HepG2 (cell line): ENCODE results near the gene PMS1. TPM values are rescaled to one million over a fixed set of nuclear protein-coding genes. Genes with fewer than 3 reads are reported as not detected.
A peak's percentile ranks its signal among the peaks of the same experiment; 100 is the strongest.

ENCODE experiments used
- AKNA ChIP-seq: sonication (generic); formaldehyde crosslinking; IDR thresholded peaks from 2 replicates; pipeline ENCODE4 v1.4.0; 2020; ENCODE audit warnings: missing genetic modification reagents, borderline replicate concordance
- ARHGAP35 ChIP-seq: sonication (generic); formaldehyde crosslinking; IDR thresholded peaks from 2 replicates; pipeline ENCODE4 v1.9.0; 2022; ENCODE audit warnings: mild to moderate bottlenecking, inconsistent platforms, moderate library complexity, missing genetic modification reagents, borderline replicate concordance
- CREB3 ChIP-seq: sonication (generic); formaldehyde crosslinking; IDR thresholded peaks from 2 replicates; pipeline ENCODE4 v1.5.0; 2020; ENCODE audit warnings: missing genetic modification reagents
- NFE2L2 ChIP-seq: fragments of 150-350 bp; IDR thresholded peaks from 2 replicates; pipeline ENCODE4 v1.6.1; 2014; ENCODE audit warnings: low read length
- SOX5 ChIP-seq: IDR thresholded peaks from 2 replicates; pipeline ENCODE4 v1.6.1; 2016; ENCODE audit warnings: borderline replicate concordance
- SRSF1 ChIP-seq: fragments of 200-400 bp; formaldehyde crosslinking; optimal IDR thresholded peaks from 2 replicates; pipeline ENCODE3; 2017; ENCODE audit warnings: mild to moderate bottlenecking, low read depth, low read length, moderate library complexity
- U2AF1 ChIP-seq: fragments of 200-400 bp; formaldehyde crosslinking; optimal IDR thresholded peaks from 2 replicates; pipeline ENCODE3; 2017; ENCODE audit warnings: mild to moderate bottlenecking, low read depth, low read length
- ZNF264 ChIP-seq: sonication (generic); formaldehyde crosslinking; IDR thresholded peaks from 2 replicates; pipeline ENCODE4 v1.4.0; 2020; ENCODE audit warnings: missing genetic modification reagents
- ZNF337 ChIP-seq: sonication (generic); formaldehyde crosslinking; IDR thresholded peaks from 2 replicates; pipeline ENCODE4 v1.5.1; 2020; ENCODE audit warnings: missing genetic modification reagents, low read depth, mild to moderate bottlenecking, borderline replicate concordance
- ZNF639 ChIP-seq: conservative IDR thresholded peaks from 2 replicates; pipeline ENCODE4 v1.6.1; 2018; ENCODE audit warnings: missing genetic modification reagents
- polyA plus RNA-seq, 8 experiments: library from polyadenylated mRNA; depleted of rRNA in 3 of 8; stranded (reverse) in 7 of 8; unstranded in 1 of 8; fragments of >200 nt; fragmentation: Illumina TruSeq in 4 of 8; extraction: Trizol in 4 of 8; gene quantifications; 2 replicates each; pipeline versions ENCODE4 v1.2.1 to v1.2.3, GENCODE V29; 2011 to 2016; ENCODE audit warnings: low read depth in 4 of 8, missing spikeins in 1 of 8, mixed read lengths in 1 of 8; ENCODE audit not compliant: insufficient read depth in 1 of 8
- total RNA-seq, 5 experiments: library from RNA; depleted of rRNA; stranded (reverse); fragments of >200 nt; fragmentation: Illumina TruSeq; extraction: Trizol; gene quantifications; 2 replicates each; pipeline ENCODE4 v1.2.3, GENCODE V29; 2016; ENCODE audit warnings: low read depth in 1 of 5
- TF ChIP-seq, protein P1 (sequence below), 2 experiments: sonication (generic) in 1 of 2; formaldehyde crosslinking in 1 of 2; IDR thresholded peaks; 2 replicates each; pipeline versions ENCODE4 v1.6.1 to v1.9.0; 2014 to 2022; ENCODE audit warnings: antibody characterized with exemption in 1 of 2, borderline replicate concordance in 1 of 2, inconsistent platforms in 1 of 2, low read depth in 1 of 2, missing genetic modification reagents in 1 of 2
- TF ChIP-seq, protein P2 (sequence below): IDR thresholded peaks from 2 replicates; pipeline ENCODE4 v1.6.1; 2016; ENCODE audit warnings: control low read depth
- TF ChIP-seq, protein P3 (sequence below): sonication (generic); formaldehyde crosslinking; IDR thresholded peaks from 2 replicates; pipeline ENCODE4 v1.5.1; 2020; ENCODE audit warnings: missing genetic modification reagents, mild to moderate bottlenecking, borderline replicate concordance

The PMS1 gene
- total and polyA plus RNA-seq, 2 of the 13 experiments (the other 11 are each of a cell fraction or from before 2014, with no cell fraction given) = 14.6 to 39.9 TPM

DNA sequence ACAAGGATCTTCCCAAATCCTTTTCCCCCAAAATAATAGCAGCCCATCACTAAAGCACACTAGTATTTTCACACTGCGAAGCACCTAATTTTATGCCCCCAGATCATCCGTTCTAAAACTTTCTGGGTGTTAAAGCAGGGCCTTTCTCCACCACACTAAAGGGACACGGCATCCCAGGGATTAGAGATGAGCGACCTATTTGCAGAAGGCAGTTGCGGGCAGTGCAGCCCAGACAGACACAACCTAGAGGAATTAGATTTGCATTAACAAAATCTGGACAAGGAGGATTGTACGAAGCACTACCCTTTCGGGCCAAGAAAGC lies 22.1 kb upstream of the PMS1 start (continued):
- TF ChIP-seq, protein P1, sequence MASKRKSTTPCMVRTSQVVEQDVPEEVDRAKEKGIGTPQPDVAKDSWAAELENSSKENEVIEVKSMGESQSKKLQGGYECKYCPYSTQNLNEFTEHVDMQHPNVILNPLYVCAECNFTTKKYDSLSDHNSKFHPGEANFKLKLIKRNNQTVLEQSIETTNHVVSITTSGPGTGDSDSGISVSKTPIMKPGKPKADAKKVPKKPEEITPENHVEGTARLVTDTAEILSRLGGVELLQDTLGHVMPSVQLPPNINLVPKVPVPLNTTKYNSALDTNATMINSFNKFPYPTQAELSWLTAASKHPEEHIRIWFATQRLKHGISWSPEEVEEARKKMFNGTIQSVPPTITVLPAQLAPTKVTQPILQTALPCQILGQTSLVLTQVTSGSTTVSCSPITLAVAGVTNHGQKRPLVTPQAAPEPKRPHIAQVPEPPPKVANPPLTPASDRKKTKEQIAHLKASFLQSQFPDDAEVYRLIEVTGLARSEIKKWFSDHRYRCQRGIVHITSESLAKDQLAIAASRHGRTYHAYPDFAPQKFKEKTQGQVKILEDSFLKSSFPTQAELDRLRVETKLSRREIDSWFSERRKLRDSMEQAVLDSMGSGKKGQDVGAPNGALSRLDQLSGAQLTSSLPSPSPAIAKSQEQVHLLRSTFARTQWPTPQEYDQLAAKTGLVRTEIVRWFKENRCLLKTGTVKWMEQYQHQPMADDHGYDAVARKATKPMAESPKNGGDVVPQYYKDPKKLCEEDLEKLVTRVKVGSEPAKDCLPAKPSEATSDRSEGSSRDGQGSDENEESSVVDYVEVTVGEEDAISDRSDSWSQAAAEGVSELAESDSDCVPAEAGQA (IDR thresholded peaks at IDR 0.05; ENCODE audit: low read depth) = no peak
- TF ChIP-seq, protein P1 (CRISPR knock-in tag; IDR thresholded peaks at IDR 0.05; ENCODE audit: borderline replicate concordance) = no peak
- TF ChIP-seq ZNF264 (CRISPR knock-in tag) (no peak), SOX5 (CRISPR knock-in tag) (no peak), NFE2L2 (no peak), ZNF337 (CRISPR knock-in tag) (no peak; the same call in 1 of the 2 replicates), ZNF639 (CRISPR knock-in tag) (no peak), ARHGAP35 (CRISPR knock-in tag) (0 out of 2 replicates have a peak, but pooled peaks have one; percentile 40), U2AF1 (no peak), AKNA (CRISPR knock-in tag) (no peak), SRSF1 (no peak), CREB3 (no peak)
- TF ChIP-seq, protein P2, sequence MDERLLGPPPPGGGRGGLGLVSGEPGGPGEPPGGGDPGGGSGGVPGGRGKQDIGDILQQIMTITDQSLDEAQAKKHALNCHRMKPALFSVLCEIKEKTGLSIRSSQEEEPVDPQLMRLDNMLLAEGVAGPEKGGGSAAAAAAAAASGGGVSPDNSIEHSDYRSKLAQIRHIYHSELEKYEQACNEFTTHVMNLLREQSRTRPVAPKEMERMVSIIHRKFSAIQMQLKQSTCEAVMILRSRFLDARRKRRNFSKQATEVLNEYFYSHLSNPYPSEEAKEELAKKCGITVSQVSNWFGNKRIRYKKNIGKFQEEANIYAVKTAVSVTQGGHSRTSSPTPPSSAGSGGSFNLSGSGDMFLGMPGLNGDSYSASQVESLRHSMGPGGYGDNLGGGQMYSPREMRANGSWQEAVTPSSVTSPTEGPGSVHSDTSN (CRISPR knock-in tag) = peak; percentile 47; the same call in 1 of the 2 replicates
- TF ChIP-seq, protein P3, sequence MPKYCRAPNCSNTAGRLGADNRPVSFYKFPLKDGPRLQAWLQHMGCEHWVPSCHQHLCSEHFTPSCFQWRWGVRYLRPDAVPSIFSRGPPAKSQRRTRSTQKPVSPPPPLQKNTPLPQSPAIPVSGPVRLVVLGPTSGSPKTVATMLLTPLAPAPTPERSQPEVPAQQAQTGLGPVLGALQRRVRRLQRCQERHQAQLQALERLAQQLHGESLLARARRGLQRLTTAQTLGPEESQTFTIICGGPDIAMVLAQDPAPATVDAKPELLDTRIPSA (CRISPR knock-in tag) = no peak
